Liver (tissue), 3 donors: Measurements from ENCODE around the gene CLIC6.

Source experiments
- ATF3 ChIP-seq: IDR thresholded peaks from 2 replicates; pipeline ENCODE4 v1.6.1; 2016; ENCODE audit warnings: antibody characterized with exemption
- CTCF ChIP-seq: fragments of 150-350 bp; IDR thresholded peaks from 2 replicates; pipeline ENCODE4 v1.5.1; 2017; ENCODE audit warnings: improper control_type of control experiment, low read depth, low read length; ENCODE audit not compliant: missing input control
- EGR1 ChIP-seq, 2 donors: IDR thresholded peaks; 2 replicates each; pipeline ENCODE4 v1.6.1; 2016 to 2018; ENCODE audit warnings: antibody characterized with exemption in 2 of 2, low read depth in 2 of 2
- FOXA1 ChIP-seq: IDR thresholded peaks from 2 replicates; pipeline ENCODE4 v1.6.1; 2016; ENCODE audit warnings: antibody characterized with exemption
- MAX ChIP-seq: IDR thresholded peaks from 2 replicates; pipeline ENCODE4 v1.6.1; 2016; ENCODE audit warnings: antibody characterized with exemption
- REST ChIP-seq: IDR thresholded peaks from 2 replicates; pipeline ENCODE4 v1.6.1; 2016; ENCODE audit warnings: antibody characterized with exemption, mild to moderate bottlenecking
- RXRA ChIP-seq, 2 donors: IDR thresholded peaks; 2 replicates each; pipeline ENCODE4 v1.6.1; 2017 to 2018; ENCODE audit warnings: antibody characterized with exemption in 2 of 2, mild to moderate bottlenecking in 1 of 2
- SP1 ChIP-seq: IDR thresholded peaks from 2 replicates; pipeline ENCODE4 v1.6.1; 2018; ENCODE audit warnings: antibody characterized with exemption, mild to moderate bottlenecking
- TAF1 ChIP-seq: conservative IDR thresholded peaks from 2 replicates; pipeline ENCODE4 v1.6.1; 2016; ENCODE audit warnings: antibody characterized with exemption, mild to moderate bottlenecking
- donor health status: healthy.
- donor health status: healthy.

GRCh38 chr21:34702341-34703170, 33.8 kb downstream of the CLIC6 start:
- TF ChIP-seq RXRA (IDR thresholded peaks at IDR 0.05): no peak
- TF ChIP-seq CTCF: no peak
- TF ChIP-seq TAF1: no peak
- TF ChIP-seq EGR1 (IDR thresholded peaks at IDR 0.05; ENCODE audit: low read depth in 2 of 2): no peak
- TF ChIP-seq ATF3: no peak
- TF ChIP-seq SP1: no peak
- TF ChIP-seq MAX: no peak
- TF ChIP-seq REST: no peak
- no peak for TF ChIP-seq FOXA1
